NCI-H446 treated with DMSO at 0.1 percent for 48 hours (cell line): ENCODE data around the gene SLC25A43.
"Not testable (repeated sequence)": the region's sequence is repeated elsewhere in the genome, so short reads cannot be mapped to it uniquely, and the experiment has no call there.

Experiments used
- DNase-seq: peaks from one replicate; lab custom pipeline; 2025; lab: John Stamatoyannopoulos, UW

SLC25A43 gene

GRCh38 chrX:119467842-119468550, 68.9 kb downstream of the SLC25A43 start, which contains the start of gene SLC25A5:
TSS of gene SLC25A5 (plus strand) at chrX:119468444. CDS start at chrX:119468516, 72 bp downstream.
- peak; percentile 70 for DNase-seq

GRCh38 chrX:119468551-119469312, 69.6 kb downstream of the SLC25A43 start:
- peak; percentile 53 for DNase-seq

- no peak for DNase-seq
These were observed 70.1 kb downstream of the SLC25A43 start for GRCh38 chrX:119469313-119469635.

- DNase-seq, result no peak
These were observed 75.7 kb downstream of the SLC25A43 start for GRCh38 chrX:119474615-119475388.

- no peak for DNase-seq
These were observed 76.4 kb downstream of the SLC25A43 start for GRCh38 chrX:119475389-119476101.

- no peak for DNase-seq
These were observed 78.7 kb downstream of the SLC25A43 start for GRCh38 chrX:119477812-119478232.

- no peak for DNase-seq
These were observed 79.4 kb downstream of the SLC25A43 start for GRCh38 chrX:119478504-119478903.

- DNase-seq, result no peak
These were observed 80.7 kb downstream of the SLC25A43 start for GRCh38 chrX:119479845-119480244.

- no peak for DNase-seq
These were observed 82.2 kb downstream of the SLC25A43 start for GRCh38 chrX:119481323-119481801.

GRCh38 chrX:119482041-119482440, 82.9 kb downstream of the SLC25A43 start:
- no peak for DNase-seq

GRCh38 chrX:119482481-119483480, 83.6 kb downstream of the SLC25A43 start:
- no peak for DNase-seq

- no peak for DNase-seq
These were observed 87.6 kb downstream of the SLC25A43 start for GRCh38 chrX:119486745-119487144.

- not testable (repeated sequence) for DNase-seq
These were observed 88.6 kb downstream of the SLC25A43 start for GRCh38 chrX:119487766-119488165.

- no peak for DNase-seq
These were observed 89.6 kb downstream of the SLC25A43 start for GRCh38 chrX:119488749-119489148.

GRCh38 chrX:119489212-119490074, 90.3 kb downstream of the SLC25A43 start:
- DNase-seq, result no peak

- no peak for DNase-seq
These were observed 93.3 kb downstream of the SLC25A43 start for GRCh38 chrX:119492463-119492862.

GRCh38 chrX:119493851-119494495, 94.8 kb downstream of the SLC25A43 start:
- DNase-seq, result not testable (repeated sequence)

- no peak for DNase-seq
These were observed 96.9 kb downstream of the SLC25A43 start for GRCh38 chrX:119495734-119496726.
